Stimulated activated CD8-positive, alpha-beta memory T cell treated with anti-CD3 and anti-CD28 coated beads, Interleukin-15, amount 100 ng/mL, for 1 hour (primary cell): ENCODE measurements around the gene TMEM74B.
"Not testable (repeated sequence)": the region's sequence is repeated elsewhere in the genome, so short reads cannot be mapped to it uniquely, and the experiment has no call there.

Experiments used
- DNase-seq: peaks from one replicate; pipeline ENCODE4 v3.0.0-alpha.2; 2020; ENCODE audit warnings: low read depth

Gene TMEM74B

GRCh38 chr20:1178623-1179022 lies 6.2 kb downstream of the TMEM74B start:
- DNase-seq: no peak

GRCh38 chr20:1178103-1178502 lies 6.7 kb downstream of the TMEM74B start:
- no peak for DNase-seq

GRCh38 chr20:1177680-1178079 lies 7.1 kb downstream of the TMEM74B start:
- DNase-seq: no peak

GRCh38 chr20:1174787-1175186 lies 10.0 kb downstream of the TMEM74B start:
- no peak for DNase-seq

GRCh38 chr20:1173698-1174097 lies 11.1 kb downstream of the TMEM74B start:
- DNase-seq: no peak

GRCh38 chr20:1171461-1172093 lies 13.2 kb downstream of the TMEM74B start:
- no peak for DNase-seq

GRCh38 chr20:1169224-1169623 lies 15.6 kb downstream of the TMEM74B start:
- no peak for DNase-seq

- DNase-seq: no peak
Measured at GRCh38 chr20:1166948-1167720, 17.6 kb downstream of the TMEM74B start.

GRCh38 chr20:1165941-1166340 lies 18.8 kb downstream of the TMEM74B start:
- DNase-seq: no peak

GRCh38 chr20:1165521-1165920 lies 19.3 kb downstream of the TMEM74B start:
- DNase-seq: no peak

- no peak for DNase-seq
Measured at GRCh38 chr20:1164871-1165270, 19.9 kb downstream of the TMEM74B start.

- DNase-seq: no peak
Measured at GRCh38 chr20:1163653-1164052, 21.1 kb downstream of the TMEM74B start.

GRCh38 chr20:1163105-1163504 lies 21.7 kb downstream of the TMEM74B start:
- DNase-seq: no peak

- DNase-seq: no peak
Measured at GRCh38 chr20:1160991-1161390, 23.8 kb downstream of the TMEM74B start.

GRCh38 chr20:1160496-1160895 lies 24.3 kb downstream of the TMEM74B start:
- DNase-seq: no peak

- no peak for DNase-seq
Measured at GRCh38 chr20:1155342-1155741, 29.4 kb downstream of the TMEM74B start.

- DNase-seq: no peak
Measured at GRCh38 chr20:1154691-1155090, 30.1 kb downstream of the TMEM74B start.

- no peak for DNase-seq
Measured at GRCh38 chr20:1154226-1154625, 30.6 kb downstream of the TMEM74B start.

- DNase-seq: no peak
Measured at GRCh38 chr20:1150968-1151367, 33.8 kb downstream of the TMEM74B start.

GRCh38 chr20:1150218-1150617 lies 34.6 kb downstream of the TMEM74B start:
- no peak for DNase-seq

GRCh38 chr20:1149812-1150211 lies 35.0 kb downstream of the TMEM74B start:
- not testable (repeated sequence) for DNase-seq

- no peak for DNase-seq
Measured at GRCh38 chr20:1146957-1147356, 37.8 kb downstream of the TMEM74B start.

GRCh38 chr20:1144401-1145172 lies 40.2 kb downstream of the TMEM74B start:
- DNase-seq: no peak
